B cell (primary cell): ENCODE results near the gene FAM163A. TPM values are rescaled to one million over a fixed set of nuclear protein-coding genes. Genes with fewer than 3 reads are reported as not detected.

Experiments used
- ATAC-seq: fragments of 200-7000 bp; cut with Tn5 transposase; one replicate; pipeline ENCODE4 v1.10.0; 2021; ENCODE audit warnings: low read depth, mild to moderate bottlenecking, moderate number of reproducible peaks, moderate library complexity
- CTCF ChIA-PET: fragments of 350-600 bp; sonication (Branson Sonifier 250); formaldehyde crosslinking; loops from one replicate; lab custom pipeline; 2021; ENCODE audit warnings: antibody characterized with exemption, inconsistent platforms; lab: Charles Lee
- POLR2A ChIA-PET: fragments of 350-600 bp; sonication (Branson Sonifier 250); formaldehyde crosslinking; loops from one replicate; lab custom pipeline; 2021; ENCODE audit warnings: antibody characterized with exemption; lab: Charles Lee
- DNase-seq: peaks from one replicate; pipeline ENCODE4 v3.0.0; 2013
- H2AFZ ChIP-seq: 2 replicates; pipeline ENCODE4 v1.6.1; 2012; ENCODE audit warnings: mild to moderate bottlenecking, low read depth, low read length; ENCODE audit not compliant: insufficient read depth, poor library complexity, severe bottlenecking
- H3K27ac ChIP-seq, 2 donors: 1 replicate in 1 of 2; 2 replicates in 1 of 2; pipeline ENCODE4 v1.5.1; 2012 to 2013; ENCODE audit warnings: low read length in 2 of 2, mild to moderate bottlenecking in 2 of 2, moderate library complexity in 1 of 2
- H3K27me3 ChIP-seq, 4 experiments: fragments of 200-600 bp in 1 of 4; sonication (generic) in 1 of 4; replicated peaks in 1 of 4; 1 replicate in 2 of 4; 2 replicates in 2 of 4; pipeline versions ENCODE4 v1.6.1 to v1.7.0; 2013 to 2016; ENCODE audit warnings: low read length in 3 of 4, mild to moderate bottlenecking in 2 of 4, mixed read lengths in 1 of 4, moderate library complexity in 1 of 4; ENCODE audit not compliant: insufficient read depth in 4 of 4, control insufficient read depth in 3 of 4; ENCODE audit errors: control extremely low read depth in 1 of 4
- H3K36me3 ChIP-seq, 2 experiments: replicated peaks in 1 of 2; 1 replicate in 1 of 2; 2 replicates in 1 of 2; pipeline versions ENCODE4 v1.6.1 to v1.7.1; 2013; ENCODE audit warnings: low read length in 1 of 2; ENCODE audit not compliant: insufficient read depth in 2 of 2, control insufficient read depth in 1 of 2; ENCODE audit errors: control extremely low read depth in 1 of 2, extremely low read depth in 1 of 2
- H3K4me1 ChIP-seq, 2 donors: fragments of 200-600 bp in 1 of 2; sonication (generic) in 1 of 2; 1 replicate in 1 of 2; 2 replicates in 1 of 2; pipeline versions ENCODE4 v1.5.1 to v1.6.1; 2013 to 2017; ENCODE audit warnings: low read length in 2 of 2; ENCODE audit not compliant: control insufficient read depth in 2 of 2, insufficient read depth in 2 of 2
- H3K4me2 ChIP-seq: replicated peaks from 2 replicates; pipeline ENCODE3; 2012; ENCODE audit warnings: mild to moderate bottlenecking, low read depth, low read length; ENCODE audit not compliant: poor library complexity, severe bottlenecking
- H3K4me3 ChIP-seq, 5 experiments: fragments of 200-600 bp in 1 of 5; sonication (generic) in 1 of 5; 1 replicate in 3 of 5; 2 replicates in 2 of 5; pipeline versions ENCODE4 v1.5.1 to v1.7.0; 2011 to 2016; ENCODE audit warnings: low read length in 4 of 5, mild to moderate bottlenecking in 4 of 5, low read depth in 2 of 5, control low read depth in 1 of 5, moderate library complexity in 1 of 5; ENCODE audit not compliant: insufficient read depth in 1 of 5; ENCODE audit errors: control extremely low read depth in 1 of 5, extremely low read depth in 1 of 5
- H3K79me2 ChIP-seq: fragments of 200-600 bp; sonication (generic); one replicate; pipeline ENCODE4 v1.6.0; 2016; ENCODE audit warnings: low read length; ENCODE audit not compliant: control insufficient read depth, insufficient read depth
- H3K9ac ChIP-seq: fragments of 200-600 bp; sonication (generic); 2 replicates; pipeline ENCODE4 v1.6.1; 2017; ENCODE audit warnings: mild to moderate bottlenecking, low read length, moderate library complexity
- H3K9me3 ChIP-seq, 3 donors: one replicate each; pipeline versions ENCODE4 v1.6.1 to v1.7.1; 2013; ENCODE audit warnings: low read length in 2 of 3; ENCODE audit not compliant: control insufficient read depth in 2 of 3, insufficient read depth in 1 of 3; ENCODE audit errors: control extremely low read depth in 1 of 3
- H4K20me1 ChIP-seq: 2 replicates; pipeline ENCODE4 v1.6.0; 2012; ENCODE audit warnings: mild to moderate bottlenecking, low read length; ENCODE audit not compliant: insufficient read depth, control insufficient read depth, poor library complexity, severe bottlenecking
- H3K27ac Mint-ChIP-seq: one replicate; pipeline ENCODE4 v1.8.0; 2021; ENCODE audit warnings: mixed read lengths
- H3K27me3 Mint-ChIP-seq: one replicate; pipeline ENCODE4 v1.8.0; 2021; ENCODE audit warnings: mixed read lengths
- H3K4me1 Mint-ChIP-seq: one replicate; pipeline ENCODE4 v1.8.0; 2021; ENCODE audit warnings: mixed read lengths
- H3K4me3 Mint-ChIP-seq: one replicate; pipeline ENCODE4 v1.8.0; 2021; ENCODE audit warnings: mixed read lengths
- H3K9me3 Mint-ChIP-seq: one replicate; pipeline ENCODE4 v1.8.0; 2022; ENCODE audit warnings: mixed read lengths; ENCODE audit not compliant: insufficient read depth
- EZH2 ChIP-seq: IDR thresholded peaks from 2 replicates; pipeline ENCODE4 v1.6.1; 2012; ENCODE audit warnings: borderline replicate concordance, low read depth, mild to moderate bottlenecking, moderate library complexity, low read length; ENCODE audit not compliant: insufficient read depth, poor library complexity, severe bottlenecking
- WGBS: methylation state at CpG from one replicate; pipeline ENCODE4 v1.1.5; 2013; ENCODE audit warnings: missing lambda C conversion rate; ENCODE audit not compliant: insufficient coverage; 5-methylcytosine and 5-hydroxymethylcytosine counted together
- intact Hi-C: fragments of 100-400 bp; cut with micrococcal nuclease; formaldehyde crosslinking; loops from one replicate; pipeline ENCODE4 v1.10.0; 2022
- polyA plus RNA-seq: library from polyadenylated mRNA; depleted of rRNA; stranded (reverse); fragments of >200 nt; gene quantifications from 2 replicates; pipeline ENCODE4 v1.2.3, GENCODE V29; 2012
- total RNA-seq, 2 donors: library from RNA; stranded (reverse); fragments of 120-200 nt in 1 of 2; gene quantifications; 1 replicate in 1 of 2; 2 replicates in 1 of 2; pipeline versions ENCODE4 v1.2.3 to v1.2.4, GENCODE V29; 2013 to 2022
- TF ChIP-seq, protein P1 (sequence below): fragments of 200-600 bp; IDR thresholded peaks from one replicate; pipeline ENCODE4 v1.8.0; 2022; ENCODE audit warnings: antibody characterized with exemption, mild to moderate bottlenecking

FAM163A gene
- total and polyA plus RNA-seq, 2 donors (not counting 1 experiment from before 2014, with no cell fraction given) = not detected

DNA sequence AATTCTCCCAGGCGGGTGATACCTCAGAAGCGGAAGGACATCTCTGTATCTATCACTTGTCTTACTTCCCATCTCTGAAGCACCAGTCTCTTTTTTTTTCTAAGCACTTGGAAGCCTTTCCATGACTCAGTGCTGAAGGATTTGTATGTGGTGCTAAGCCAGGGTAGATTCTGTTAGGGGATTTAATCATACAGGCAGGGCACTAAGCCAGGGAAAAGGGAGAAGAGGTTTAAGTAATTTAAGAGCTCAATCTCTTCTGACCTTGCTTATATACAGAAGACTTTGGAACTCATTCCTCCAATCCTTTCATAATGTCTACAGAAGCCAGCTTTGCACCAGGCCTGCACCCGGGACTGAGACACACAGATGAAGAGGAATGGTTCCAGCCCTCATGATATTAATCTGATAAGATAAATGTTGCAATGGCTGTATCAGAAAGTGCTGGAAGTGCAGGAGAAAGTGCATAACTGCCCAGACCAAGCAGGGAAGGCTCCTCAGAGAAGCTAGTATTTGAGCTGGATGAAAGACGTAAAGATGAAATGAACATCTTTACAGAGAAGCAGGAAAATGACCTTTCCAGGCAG lies 11.0 kb downstream of the FAM163A start:
- ChIA-PET CTCF (no interaction called here), POLR2A (no interaction called here)
- H2AFZ ChIP-seq = no peak overlapping the region
- H3K27ac ChIP-seq = no peak overlapping the region
- DNase-seq (no peak), ATAC-seq (no peak)
- no peak overlapping the region for H3K4me3 ChIP-seq
- H4K20me1 ChIP-seq = no peaks in the 10 kb centered on the region
- H3K9me3 ChIP-seq = peaks cover 0 to 5% (median 2%) of the 10 kb centered on the region in 3 donors
- H3K4me1 ChIP-seq = no peaks in the 10 kb centered on the region
- H3K79me2 ChIP-seq = no peaks in the 10 kb centered on the region
- Mint-ChIP-seq H3K27me3 (peaks cover 29% of the 10 kb centered on the region), H3K4me1 (no peaks in the 10 kb centered on the region), H3K27ac (no peak overlapping the region), H3K4me3 (no peak overlapping the region), H3K9me3 (peaks cover 6% of the 10 kb centered on the region)
- no peak overlapping the region for H3K4me2 ChIP-seq
- peaks cover 0 to 7% (median 4%) of the 10 kb centered on the region in 4 experiments for H3K27me3 ChIP-seq
- H3K36me3 ChIP-seq = no peaks in the 10 kb centered on the region
- WGBS = 90% methylated on average over 2 of the region's 4 CpGs
- intact Hi-C loops = no loop called here
- TF ChIP-seq, protein P1, sequence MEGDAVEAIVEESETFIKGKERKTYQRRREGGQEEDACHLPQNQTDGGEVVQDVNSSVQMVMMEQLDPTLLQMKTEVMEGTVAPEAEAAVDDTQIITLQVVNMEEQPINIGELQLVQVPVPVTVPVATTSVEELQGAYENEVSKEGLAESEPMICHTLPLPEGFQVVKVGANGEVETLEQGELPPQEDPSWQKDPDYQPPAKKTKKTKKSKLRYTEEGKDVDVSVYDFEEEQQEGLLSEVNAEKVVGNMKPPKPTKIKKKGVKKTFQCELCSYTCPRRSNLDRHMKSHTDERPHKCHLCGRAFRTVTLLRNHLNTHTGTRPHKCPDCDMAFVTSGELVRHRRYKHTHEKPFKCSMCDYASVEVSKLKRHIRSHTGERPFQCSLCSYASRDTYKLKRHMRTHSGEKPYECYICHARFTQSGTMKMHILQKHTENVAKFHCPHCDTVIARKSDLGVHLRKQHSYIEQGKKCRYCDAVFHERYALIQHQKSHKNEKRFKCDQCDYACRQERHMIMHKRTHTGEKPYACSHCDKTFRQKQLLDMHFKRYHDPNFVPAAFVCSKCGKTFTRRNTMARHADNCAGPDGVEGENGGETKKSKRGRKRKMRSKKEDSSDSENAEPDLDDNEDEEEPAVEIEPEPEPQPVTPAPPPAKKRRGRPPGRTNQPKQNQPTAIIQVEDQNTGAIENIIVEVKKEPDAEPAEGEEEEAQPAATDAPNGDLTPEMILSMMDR = no peak
- no peak for TF ChIP-seq EZH2
- H3K9ac ChIP-seq = no peak overlapping the region

DNA sequence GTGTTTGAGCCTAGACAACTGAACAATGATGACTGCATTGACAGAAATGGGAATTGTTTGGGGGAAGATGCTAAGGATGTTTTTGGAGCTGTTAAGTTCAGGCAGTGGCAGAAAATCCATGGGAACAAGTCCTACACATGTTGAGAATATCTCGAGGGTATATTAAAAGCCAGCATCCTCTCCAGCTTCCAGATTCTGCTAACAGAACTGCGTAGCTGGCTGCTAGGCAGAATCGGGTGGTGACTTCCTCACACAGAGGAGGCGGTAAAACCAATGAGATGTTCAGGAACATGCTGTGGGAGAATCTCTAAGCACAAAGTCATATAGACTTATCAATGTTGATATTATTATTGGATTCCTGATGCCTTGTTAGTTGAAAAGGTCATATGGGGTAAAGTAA lies 14.8 kb downstream of the FAM163A start:
- intact Hi-C loops = no loop called here
- Mint-ChIP-seq H3K27me3 (peaks cover 12% of the 10 kb centered on the region), H3K9me3 (no peaks in the 10 kb centered on the region), H3K4me1 (no peaks in the 10 kb centered on the region), H3K27ac (no peak overlapping the region), H3K4me3 (no peak overlapping the region)
- Histone ChIP-seq H3K79me2 (no peaks in the 10 kb centered on the region), H3K4me1 (no peaks in the 10 kb centered on the region), H3K4me3 (no peak overlapping the region), H3K27me3 (no peaks in the 10 kb centered on the region), H3K27ac (no peak overlapping the region), H3K9ac (no peak overlapping the region), H3K9me3 (no peaks in the 10 kb centered on the region), H3K36me3 (no peaks in the 10 kb centered on the region), H4K20me1 (no peaks in the 10 kb centered on the region), H3K4me2 (no peak overlapping the region), H2AFZ (no peak overlapping the region)
- CTCF ChIA-PET = no interaction called here
- no peak for DNase-seq
- POLR2A ChIA-PET = no interaction called here
- no peak for ATAC-seq
- TF ChIP-seq, protein P1 = no peak
- TF ChIP-seq EZH2 = no peak
- no CpG with 5 or more reads among the region's 4 CpGs for WGBS
